Sigmoid colon (tissue), 4 donors: ENCODE results near the gene MEGF6.

Source experiments
- CTCF ChIP-seq, 4 experiments: fragments of 450-650 bp in 3 of 4; fragments of 200-600 bp in 1 of 4; IDR thresholded peaks; one replicate each; pipeline ENCODE4 v1.5.1; 2016 to 2019; ENCODE audit warnings: antibody characterized with exemption in 4 of 4, mild to moderate bottlenecking in 3 of 4, moderate library complexity in 2 of 4
- POLR2AphosphoS5 ChIP-seq, 4 donors: sonication (generic); formaldehyde crosslinking; IDR thresholded peaks; one replicate each; pipeline ENCODE4 v1.6.1; 2017; ENCODE audit warnings: antibody characterized with exemption in 4 of 4

DNA sequence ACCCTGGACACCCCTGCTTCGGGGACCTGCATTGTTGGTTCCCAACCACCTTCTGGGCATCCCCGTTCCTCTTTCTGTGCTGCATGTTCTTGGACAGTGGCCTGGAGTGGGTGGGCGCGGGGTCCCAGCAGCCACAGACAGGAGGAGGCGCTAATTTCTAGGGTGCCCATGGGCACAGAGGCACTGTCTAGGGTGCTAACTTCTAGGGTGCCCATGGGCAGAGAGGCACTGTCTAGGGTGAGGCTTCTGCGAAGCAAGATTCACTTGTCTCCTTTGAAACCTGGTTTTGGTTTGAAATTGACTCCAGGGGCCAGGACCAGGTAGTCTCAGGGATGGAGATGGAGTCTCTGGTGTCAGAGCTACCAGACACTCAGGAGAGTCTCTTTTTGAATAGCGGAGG lies 815 bp upstream of the MEGF6 start:
- TF ChIP-seq CTCF (IDR thresholded peaks at IDR 0.05), result no peak
- TF ChIP-seq POLR2AphosphoS5 (IDR thresholded peaks at IDR 0.05), result no peak
